Activated CD4-positive, CD25-positive, alpha-beta regulatory T cell treated with anti-CD3 and anti-CD28 coated beads, Interleukin-2, amount 50 U/mL, for 72 hours (primary cell): ENCODE results near the gene M1AP.
"Not testable (repeated sequence)": the region's sequence is repeated elsewhere in the genome, so short reads cannot be mapped to it uniquely, and the experiment has no call there.

Experiments
- DNase-seq: peaks from one replicate; pipeline ENCODE4 v3.0.0; 2021

The M1AP gene

GRCh38 chr2:74562126-74562775 lies 85.9 kb downstream of the M1AP start:
- no peak for DNase-seq

GRCh38 chr2:74561022-74561421 lies 87.1 kb downstream of the M1AP start:
- not testable (repeated sequence) for DNase-seq

- no peak for DNase-seq
Observed at GRCh38 chr2:74560591-74560990, 87.5 kb downstream of the M1AP start.

GRCh38 chr2:74559912-74560311 lies 88.2 kb downstream of the M1AP start:
- DNase-seq, result no peak

GRCh38 chr2:74558284-74559230 lies 89.6 kb downstream of the M1AP start:
- DNase-seq, result no peak

GRCh38 chr2:74556831-74557370 lies 91.2 kb downstream of the M1AP start:
- DNase-seq, result no peak

GRCh38 chr2:74556159-74556558 lies 92.0 kb downstream of the M1AP start:
- DNase-seq, result no peak

- no peak for DNase-seq
Observed at GRCh38 chr2:74555610-74556103, 92.5 kb downstream of the M1AP start.

GRCh38 chr2:74554820-74555531 lies 93.2 kb downstream of the M1AP start:
- DNase-seq, result peak; percentile 57

GRCh38 chr2:74553892-74554819 lies 94.0 kb downstream of the M1AP start, which contains the start of the genes DOK1 and LOXL3:
Gene DOK1 (plus strand): TSS chr2:74554720. CDS start chr2:74554755, 35 bp downstream.
Gene LOXL3 (minus strand): TSS chr2:74553942. CDS start chr2:74552634, 1,308 bp downstream.
- peak; percentile 80 for DNase-seq

GRCh38 chr2:74552914-74553811 lies 95.0 kb downstream of the M1AP start:
- no peak for DNase-seq

GRCh38 chr2:74551942-74552913 lies 95.9 kb downstream of the M1AP start:
- DNase-seq, result no peak

GRCh38 chr2:74551530-74551929 lies 96.6 kb downstream of the M1AP start:
- DNase-seq, result no peak

- no peak for DNase-seq
Observed at GRCh38 chr2:74550231-74550630, 97.9 kb downstream of the M1AP start.

- no peak for DNase-seq
Observed at GRCh38 chr2:74548900-74549826, 99.0 kb downstream of the M1AP start.

- DNase-seq, result no peak
Observed at GRCh38 chr2:74548285-74548899, 99.7 kb downstream of the M1AP start.

GRCh38 chr2:74546004-74546403 lies 102.1 kb downstream of the M1AP start:
- DNase-seq, result no peak

GRCh38 chr2:74544634-74545033 lies 103.5 kb downstream of the M1AP start:
- no peak for DNase-seq
